Spleen (tissue), 11 donors: ENCODE results near the gene RHBDD3. TPM values are rescaled to one million over a fixed set of nuclear protein-coding genes. Genes with fewer than 3 reads are reported as not detected.
A peak's percentile ranks its signal among the peaks of the same experiment; 100 is the strongest.

Source experiments
- DNase-seq: peaks from one replicate; pipeline ENCODE4 v3.0.0-alpha.2; 2020
- H3K27ac ChIP-seq, 8 donors: fragments of 200-600 bp; sonication (generic) in 7 of 8; 1 replicate in 4 of 8; 2 replicates in 4 of 8; pipeline versions ENCODE4 v1.5.0 to v1.8.0; 2016 to 2021; ENCODE audit warnings: inconsistent platforms in 4 of 8, mild to moderate bottlenecking in 4 of 8, moderate library complexity in 1 of 8
- H3K27me3 ChIP-seq, 7 donors: fragments of 200-600 bp; sonication (generic) in 6 of 7; replicated peaks in 1 of 7; 1 replicate in 4 of 7; 2 replicates in 3 of 7; pipeline versions ENCODE4 v1.5.0 to v1.8.0; 2016 to 2021; ENCODE audit warnings: inconsistent platforms in 3 of 7, mild to moderate bottlenecking in 1 of 7
- H3K36me3 ChIP-seq, 6 donors: fragments of 200-600 bp; sonication (generic) in 5 of 6; 1 replicate in 4 of 6; 2 replicates in 2 of 6; pipeline versions ENCODE4 v1.5.0 to v1.8.0; 2016 to 2021; ENCODE audit warnings: inconsistent platforms in 2 of 6
- H3K4me1 ChIP-seq, 6 donors: fragments of 200-600 bp; sonication (generic) in 5 of 6; 1 replicate in 3 of 6; 2 replicates in 3 of 6; pipeline versions ENCODE4 v1.5.0 to v1.8.0; 2016 to 2021; ENCODE audit warnings: inconsistent platforms in 3 of 6
- H3K4me3 ChIP-seq, 8 donors: fragments of 200-600 bp; sonication (generic) in 7 of 8; 1 replicate in 4 of 8; 2 replicates in 4 of 8; pipeline versions ENCODE4 v1.5.0 to v1.8.0; 2016 to 2021; ENCODE audit warnings: inconsistent platforms in 4 of 8, mild to moderate bottlenecking in 4 of 8, moderate library complexity in 2 of 8
- H3K9me3 ChIP-seq, 8 donors: fragments of 200-600 bp; sonication (generic) in 7 of 8; 1 replicate in 4 of 8; 2 replicates in 4 of 8; pipeline versions ENCODE4 v1.5.0 to v1.8.0; 2016 to 2021; ENCODE audit warnings: inconsistent platforms in 4 of 8
- POLR2A ChIP-seq, 3 donors: fragments of 450-650 bp; IDR thresholded peaks; one replicate each; pipeline ENCODE4 v1.5.1; 2017; ENCODE audit warnings: antibody characterized with exemption in 3 of 3, mild to moderate bottlenecking in 1 of 3
- POLR2AphosphoS5 ChIP-seq, 3 donors: sonication (generic); formaldehyde crosslinking; IDR thresholded peaks; one replicate each; pipeline ENCODE4 v1.5.1; 2017; ENCODE audit warnings: antibody characterized with exemption in 3 of 3
- WGBS, 5 donors: extraction: QIAGEN DNeasy Blood & Tissue Kit in 3 of 5; methylation state at CpG; one replicate each; pipeline versions ENCODE4 v1.1.5 to v1.1.7; 2013 to 2018; 5-methylcytosine and 5-hydroxymethylcytosine counted together
- intact Hi-C: fragments of 100-400 bp; cut with DNase I; formaldehyde crosslinking; loops from one replicate; pipeline ENCODE4 v1.15.0; 2023; ENCODE audit warnings: low total_unique reads
- polyA plus RNA-seq, 3 donors: library from polyadenylated mRNA; stranded (reverse); fragments of 200-250 nt; gene quantifications; one replicate each; pipeline ENCODE4 v1.2.1, GENCODE V29; 2013
- total RNA-seq, 7 donors: library from RNA; depleted of rRNA in 3 of 7; stranded (reverse); fragments of >200 nt in 3 of 7; fragmentation: NEBNext Ultra II Directional in 4 of 7; extraction: Animal tissue kit (Norgen Biotek cat#: 25700) in 4 of 7; gene quantifications; one replicate each; pipeline versions ENCODE4 v1.1.0 to v1.2.1, GENCODE V29; 2016 to 2021
- TF ChIP-seq, protein P1 (sequence below), 11 experiments: fragments of 200-600 bp in 7 of 11; fragments of 450-650 bp in 4 of 11; sonication (generic) in 4 of 11; IDR thresholded peaks in 8 of 11; conservative IDR thresholded peaks in 3 of 11; 1 replicate in 7 of 11; 2 replicates in 4 of 11; pipeline versions ENCODE4 v1.4.0 to v1.8.0; 2016 to 2021; ENCODE audit warnings: antibody characterized with exemption in 11 of 11, inconsistent platforms in 4 of 11, mild to moderate bottlenecking in 1 of 11
- donor health status: healthy with polysubstance abuse.
- donor health status: DM: no; HTN: no; CAD: no; lungs with moderate emphysema.
- donor health status: DM: no; HTN: no; CAD: no.
- donor health status: Bipolar disorder and iron deficiency.
- donor health status: healthy.
- donor health status: DM: no; HTN: no; CAD: no.
- donor health status: DM: yes; HTN: yes; CAD: no.

The RHBDD3 gene
- total and polyA plus RNA-seq, 10 donors = 16.3 to 45.8 (median 24.7) TPM

DNA sequence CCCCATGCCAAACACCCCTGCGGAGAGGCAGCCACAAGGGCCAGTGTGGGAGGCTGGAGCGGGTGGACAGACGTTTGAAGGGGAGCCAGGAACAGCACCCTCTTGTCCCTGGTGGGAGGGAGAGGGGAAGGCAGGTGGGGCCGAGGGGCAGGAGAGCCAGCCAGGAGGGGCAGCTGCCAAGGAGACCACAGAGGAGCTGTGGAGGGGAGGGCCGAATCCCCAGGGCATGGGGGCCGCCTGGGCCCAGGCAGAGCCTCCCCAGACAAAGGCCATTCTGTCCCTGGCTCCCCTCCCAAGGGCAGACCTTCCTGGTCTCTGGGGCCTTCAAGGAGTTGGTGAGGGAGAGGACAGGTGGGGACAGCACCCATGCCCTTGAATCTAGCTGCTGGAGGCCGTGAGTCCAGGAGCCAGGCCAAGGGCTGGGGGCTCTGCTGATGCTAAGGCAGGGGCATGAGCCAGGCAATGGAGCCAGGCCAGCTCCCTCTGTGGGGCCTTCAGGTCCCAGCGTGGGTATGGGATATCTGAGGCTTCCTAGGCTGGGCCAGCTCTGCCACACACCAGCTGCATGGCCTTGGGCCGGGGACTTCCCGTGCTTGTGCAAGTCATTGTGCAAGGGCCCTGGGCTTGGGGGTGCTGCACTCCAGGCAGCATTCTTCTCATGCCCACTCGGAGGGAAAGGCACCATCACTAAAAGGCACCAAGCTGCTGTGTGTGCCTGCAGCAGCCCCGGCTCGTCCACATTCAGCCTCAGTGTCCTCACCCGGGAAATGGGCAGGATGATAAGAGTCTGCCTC lies 50.7 kb downstream of the RHBDD3 start:
- peak; percentile 89 for DNase-seq
- TF ChIP-seq, protein P1, sequence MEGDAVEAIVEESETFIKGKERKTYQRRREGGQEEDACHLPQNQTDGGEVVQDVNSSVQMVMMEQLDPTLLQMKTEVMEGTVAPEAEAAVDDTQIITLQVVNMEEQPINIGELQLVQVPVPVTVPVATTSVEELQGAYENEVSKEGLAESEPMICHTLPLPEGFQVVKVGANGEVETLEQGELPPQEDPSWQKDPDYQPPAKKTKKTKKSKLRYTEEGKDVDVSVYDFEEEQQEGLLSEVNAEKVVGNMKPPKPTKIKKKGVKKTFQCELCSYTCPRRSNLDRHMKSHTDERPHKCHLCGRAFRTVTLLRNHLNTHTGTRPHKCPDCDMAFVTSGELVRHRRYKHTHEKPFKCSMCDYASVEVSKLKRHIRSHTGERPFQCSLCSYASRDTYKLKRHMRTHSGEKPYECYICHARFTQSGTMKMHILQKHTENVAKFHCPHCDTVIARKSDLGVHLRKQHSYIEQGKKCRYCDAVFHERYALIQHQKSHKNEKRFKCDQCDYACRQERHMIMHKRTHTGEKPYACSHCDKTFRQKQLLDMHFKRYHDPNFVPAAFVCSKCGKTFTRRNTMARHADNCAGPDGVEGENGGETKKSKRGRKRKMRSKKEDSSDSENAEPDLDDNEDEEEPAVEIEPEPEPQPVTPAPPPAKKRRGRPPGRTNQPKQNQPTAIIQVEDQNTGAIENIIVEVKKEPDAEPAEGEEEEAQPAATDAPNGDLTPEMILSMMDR (IDR thresholded peaks at IDR 0.05 in 8 of 11, conservative IDR thresholded peaks at IDR 0.05 in 3 of 11) = no peak
- peak; percentile 82 to 87 (median 86) for TF ChIP-seq POLR2AphosphoS5 (IDR thresholded peaks at IDR 0.05)
- Histone ChIP-seq H3K36me3 (peaks cover 0 to 19% (median 2%) of the 10 kb centered on the region in 6 donors), H3K4me1 (peaks cover 12 to 58% (median 43%) of the 10 kb centered on the region in 6 donors), H3K4me3 (peak overlapping the region in 1 of 8 donors; percentile 1), H3K9me3 (no peaks in the 10 kb centered on the region), H3K27me3 (peaks cover 0 to 6% (median 0%) of the 10 kb centered on the region in 7 donors), H3K27ac (peak overlapping the region; percentile 27 to 88 (median 78))
- 42 to 57% (median 51%) methylated on average over 8 to 14 of the region's 14 CpGs for WGBS, 5 donors
- intact Hi-C loops = no loop called here

DNA sequence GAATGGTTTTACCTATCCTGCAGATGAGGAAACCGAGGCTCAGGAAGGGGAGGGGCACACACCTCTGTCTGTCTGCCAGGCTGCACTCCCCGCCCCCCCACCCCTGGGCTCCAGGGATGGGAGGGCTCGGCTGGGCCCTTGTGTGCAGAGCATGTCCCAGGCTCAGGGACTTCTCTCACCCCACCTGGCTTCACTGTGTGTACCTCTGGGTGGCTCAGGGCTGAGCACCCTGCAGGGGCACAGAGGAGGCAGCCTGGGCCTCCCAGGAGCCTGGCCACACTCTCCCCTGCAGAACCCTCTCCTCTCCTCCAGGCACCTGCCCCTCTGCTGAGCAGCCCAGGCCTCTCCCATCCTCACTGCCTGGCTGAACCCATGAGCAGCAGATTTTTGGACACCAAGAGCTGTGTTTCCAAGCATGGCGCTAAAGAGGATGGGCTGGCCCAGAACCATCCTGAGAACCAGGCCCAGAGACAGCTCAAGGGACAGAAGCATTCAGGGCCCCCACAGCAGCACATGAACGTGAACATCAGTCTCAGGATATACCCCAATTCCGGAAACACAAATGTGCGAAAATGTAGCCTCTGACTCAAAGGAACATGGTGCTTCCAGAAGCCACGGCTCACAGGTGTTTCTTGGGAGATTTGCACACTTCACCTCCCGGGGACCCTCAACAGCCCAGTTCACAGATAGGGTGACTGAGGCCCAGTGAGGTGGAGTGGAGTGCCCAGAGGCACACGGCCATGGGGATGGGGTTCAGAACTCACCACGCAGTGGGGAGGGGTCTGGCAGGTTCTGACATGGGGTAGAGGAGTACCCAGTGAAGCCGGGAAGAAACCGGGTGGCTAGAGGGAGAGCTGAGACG lies 51.5 kb downstream of the RHBDD3 start:
- Histone ChIP-seq H3K36me3 (peaks cover 0 to 19% (median 2%) of the 10 kb centered on the region in 6 donors), H3K27ac (peak overlapping the region; percentile 27 to 88 (median 78)), H3K27me3 (peaks cover 0 to 6% (median 0%) of the 10 kb centered on the region in 7 donors), H3K4me1 (peaks cover 12 to 58% (median 43%) of the 10 kb centered on the region in 6 donors), H3K4me3 (no peak overlapping the region), H3K9me3 (no peaks in the 10 kb centered on the region)
- 70 to 79% (median 76%) methylated on average over 11 to 14 of the region's 14 CpGs for WGBS, 5 donors
- DNase-seq = peak; percentile 45
- intact Hi-C loops = no loop called here
- no peak for TF ChIP-seq POLR2A (IDR thresholded peaks at IDR 0.05)
- TF ChIP-seq, protein P1 (IDR thresholded peaks at IDR 0.05 in 8 of 11, conservative IDR thresholded peaks at IDR 0.05 in 3 of 11) = no peak
- no peak for TF ChIP-seq POLR2AphosphoS5 (IDR thresholded peaks at IDR 0.05)

DNA sequence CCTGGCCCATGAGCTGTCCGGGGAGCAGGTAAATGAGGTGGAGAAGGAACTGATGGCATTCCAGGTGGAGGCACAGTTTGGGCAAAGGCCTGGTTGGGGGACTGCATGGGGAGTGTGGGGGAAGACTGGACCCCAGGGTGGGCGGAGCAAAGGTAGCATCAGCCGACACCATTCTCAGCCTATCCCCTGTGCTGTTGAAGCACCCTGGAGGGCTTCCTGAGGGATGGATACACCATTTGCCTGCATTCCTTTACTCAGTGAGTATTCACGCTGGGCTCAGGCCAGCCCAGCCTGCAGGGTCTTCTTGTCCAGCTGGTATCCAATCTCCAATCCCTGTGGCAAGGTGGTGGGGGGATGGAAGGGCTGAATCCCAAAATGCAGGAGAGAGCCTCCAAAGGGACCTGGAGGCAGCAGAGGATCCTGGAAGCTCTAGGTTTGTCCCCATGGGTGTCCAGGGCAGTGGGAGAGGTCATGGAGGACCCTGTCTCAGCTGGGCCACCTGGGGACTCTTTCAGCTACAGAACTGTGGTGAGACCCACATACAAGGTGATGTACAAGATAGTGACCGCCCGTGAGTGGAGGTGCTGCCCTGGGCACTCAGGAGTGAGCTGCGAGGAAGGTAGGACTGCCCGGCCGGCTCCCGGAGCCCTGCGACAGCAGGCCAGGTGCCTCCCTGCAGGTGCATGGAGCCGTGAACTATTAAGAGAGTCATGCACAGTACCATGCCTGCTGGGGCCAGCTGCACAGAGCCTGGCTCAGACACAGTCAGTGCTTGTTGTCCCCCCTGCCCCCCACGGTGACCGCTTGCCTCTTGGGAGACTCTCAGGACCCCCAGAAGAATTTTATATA lies 52.5 kb downstream of the RHBDD3 start:
- DNase-seq = peak; percentile 66

More for the DNA sequence above, 52.5 kb downstream of the RHBDD3 start:
- peaks cover 12 to 60% (median 41%) of the 10 kb centered on the region in 6 donors for H3K4me1 ChIP-seq
- WGBS, 5 donors = 66 to 94% (median 90%) methylated on average over 12 to 14 of the region's 14 CpGs
- H3K27ac ChIP-seq = peak overlapping the region in 3 of 8 donors; percentile 81 to 88 (median 84)
- H3K36me3 ChIP-seq = peaks cover 0 to 19% (median 2%) of the 10 kb centered on the region in 6 donors
- no peak overlapping the region for H3K4me3 ChIP-seq
- H3K9me3 ChIP-seq = no peaks in the 10 kb centered on the region
- TF ChIP-seq POLR2A (IDR thresholded peaks at IDR 0.05) (no peak), POLR2AphosphoS5 (IDR thresholded peaks at IDR 0.05) (no peak)
- TF ChIP-seq, protein P1 (IDR thresholded peaks at IDR 0.05 in 8 of 11, conservative IDR thresholded peaks at IDR 0.05 in 3 of 11) = no peak
- intact Hi-C loops = no loop called here
- H3K27me3 ChIP-seq = peaks cover 0 to 6% (median 0%) of the 10 kb centered on the region in 7 donors
